Measurements from ENCODE around the gene GATAD2A. TPM values are rescaled to one million over a fixed set of nuclear protein-coding genes. Genes with fewer than 3 reads are reported as not detected.

GATAD2A gene
- total RNA-seq, 1 donor from 2014 or later, result 163 TPM

DNA sequence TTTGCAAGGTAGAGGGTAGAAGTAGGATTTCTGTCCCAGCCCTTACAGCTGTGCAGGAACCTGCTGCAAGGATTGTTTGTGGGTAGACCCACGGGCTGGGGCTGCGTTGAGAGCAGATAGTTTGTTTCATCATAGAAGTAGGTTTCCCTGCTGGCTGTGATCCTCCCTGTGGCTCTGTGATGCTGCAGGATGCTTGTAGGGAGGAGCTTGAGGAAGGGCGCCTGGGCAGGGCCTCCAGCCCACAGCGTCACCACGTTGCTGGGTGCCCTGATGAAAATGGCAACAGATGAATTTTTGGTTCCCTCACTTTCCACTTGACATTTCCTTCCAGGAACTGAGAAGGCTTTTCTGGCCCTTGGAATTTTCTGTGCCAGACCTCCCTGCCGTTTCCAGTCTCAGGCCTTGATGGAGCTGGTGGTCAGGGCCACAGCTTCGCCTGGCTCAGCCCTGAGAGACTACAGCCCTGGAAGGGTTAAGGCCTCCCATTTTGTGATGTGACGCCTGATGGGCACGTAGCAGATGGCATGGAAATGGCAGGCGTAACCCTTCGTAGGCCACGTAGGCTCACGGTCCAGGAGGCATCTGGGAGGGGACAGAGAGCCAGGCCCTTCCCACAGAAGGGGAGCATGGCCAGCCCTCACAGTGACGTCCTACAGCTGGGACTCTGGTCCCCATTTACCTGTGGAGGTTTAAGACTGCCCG, 42.2 kb downstream of the GATAD2A start:
- Histone ChIP-seq H3K4me3 (ENCODE audit: insufficient read depth, low read depth, low read length) (no peak overlapping the region), H3K79me2 (ENCODE audit: insufficient read depth, low read length) (peaks cover 99% of the 10 kb centered on the region), H2AFZ (ENCODE audit: low read depth, low read length) (no peak overlapping the region), H4K20me1 (ENCODE audit: insufficient read depth, low read length) (peaks cover 94% of the 10 kb centered on the region), H3K4me1 (ENCODE audit: insufficient read depth, low read length) (peaks cover 21% of the 10 kb centered on the region), H3K36me3 (ENCODE audit: insufficient read depth, low read length) (no peaks in the 10 kb centered on the region), H3K27ac (ENCODE audit: low read depth, low read length) (no peak overlapping the region), H3K9ac (ENCODE audit: low read length) (no peak overlapping the region), H3K4me2 (ENCODE audit: low read length) (no peak overlapping the region), H3K9me3 (ENCODE audit: insufficient read depth, low read depth, low read length) (no peaks in the 10 kb centered on the region), H3K27me3 (ENCODE audit: insufficient read depth, low read length) (no peaks in the 10 kb centered on the region)
- no peak for DNase-seq (ENCODE audit: low read depth)
- Mint-ChIP-seq H3K27ac (ENCODE audit: unreplicated experiment) (peak overlapping the region; percentile 66), H3K27me3 (ENCODE audit: low read depth, unreplicated experiment) (no peaks in the 10 kb centered on the region), H3K4me1 (ENCODE audit: low read depth, unreplicated experiment) (peaks cover 44% of the 10 kb centered on the region), H3K9me3 (ENCODE audit: unreplicated experiment) (no peaks in the 10 kb centered on the region), H3K36me3 (ENCODE audit: low read depth, unreplicated experiment) (peaks cover 14% of the 10 kb centered on the region), H3K4me3 (ENCODE audit: unreplicated experiment) (peak overlapping the region; percentile 45)
- TF ChIP-seq EZH2 (IDR thresholded peaks at IDR 0.05; ENCODE audit: insufficient read depth, low read length), result no peak
- TF ChIP-seq, protein P1, sequence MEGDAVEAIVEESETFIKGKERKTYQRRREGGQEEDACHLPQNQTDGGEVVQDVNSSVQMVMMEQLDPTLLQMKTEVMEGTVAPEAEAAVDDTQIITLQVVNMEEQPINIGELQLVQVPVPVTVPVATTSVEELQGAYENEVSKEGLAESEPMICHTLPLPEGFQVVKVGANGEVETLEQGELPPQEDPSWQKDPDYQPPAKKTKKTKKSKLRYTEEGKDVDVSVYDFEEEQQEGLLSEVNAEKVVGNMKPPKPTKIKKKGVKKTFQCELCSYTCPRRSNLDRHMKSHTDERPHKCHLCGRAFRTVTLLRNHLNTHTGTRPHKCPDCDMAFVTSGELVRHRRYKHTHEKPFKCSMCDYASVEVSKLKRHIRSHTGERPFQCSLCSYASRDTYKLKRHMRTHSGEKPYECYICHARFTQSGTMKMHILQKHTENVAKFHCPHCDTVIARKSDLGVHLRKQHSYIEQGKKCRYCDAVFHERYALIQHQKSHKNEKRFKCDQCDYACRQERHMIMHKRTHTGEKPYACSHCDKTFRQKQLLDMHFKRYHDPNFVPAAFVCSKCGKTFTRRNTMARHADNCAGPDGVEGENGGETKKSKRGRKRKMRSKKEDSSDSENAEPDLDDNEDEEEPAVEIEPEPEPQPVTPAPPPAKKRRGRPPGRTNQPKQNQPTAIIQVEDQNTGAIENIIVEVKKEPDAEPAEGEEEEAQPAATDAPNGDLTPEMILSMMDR (IDR thresholded peaks at IDR 0.05; ENCODE audit: insufficient read depth, low read depth, low read length), result no peak
- FAIRE-seq, result no peak

- Histone ChIP-seq H3K4me3 (ENCODE audit: insufficient read depth, low read depth, low read length) (no peak overlapping the region), H3K27me3 (ENCODE audit: insufficient read depth, low read length) (no peaks in the 10 kb centered on the region), H3K9ac (ENCODE audit: low read length) (no peak overlapping the region), H3K4me2 (ENCODE audit: low read length) (no peak overlapping the region), H3K27ac (ENCODE audit: low read depth, low read length) (no peak overlapping the region), H3K9me3 (ENCODE audit: insufficient read depth, low read depth, low read length) (no peaks in the 10 kb centered on the region), H4K20me1 (ENCODE audit: insufficient read depth, low read length) (peaks cover 94% of the 10 kb centered on the region), H3K79me2 (ENCODE audit: insufficient read depth, low read length) (peaks cover 99% of the 10 kb centered on the region), H2AFZ (ENCODE audit: low read depth, low read length) (no peak overlapping the region), H3K36me3 (ENCODE audit: insufficient read depth, low read length) (no peaks in the 10 kb centered on the region), H3K4me1 (ENCODE audit: insufficient read depth, low read length) (peaks cover 21% of the 10 kb centered on the region)
- Mint-ChIP-seq H3K27ac (ENCODE audit: unreplicated experiment) (peak overlapping the region; percentile 66), H3K4me3 (ENCODE audit: unreplicated experiment) (peak overlapping the region; percentile 34), H3K27me3 (ENCODE audit: low read depth, unreplicated experiment) (no peaks in the 10 kb centered on the region), H3K9me3 (ENCODE audit: unreplicated experiment) (no peaks in the 10 kb centered on the region), H3K36me3 (ENCODE audit: low read depth, unreplicated experiment) (peaks cover 12% of the 10 kb centered on the region), H3K4me1 (ENCODE audit: low read depth, unreplicated experiment) (peaks cover 49% of the 10 kb centered on the region)
- FAIRE-seq (no peak), DNase-seq (ENCODE audit: low read depth) (no peak)
- TF ChIP-seq EZH2 (IDR thresholded peaks at IDR 0.05; ENCODE audit: insufficient read depth, low read length), result no peak
- TF ChIP-seq, protein P1 (IDR thresholded peaks at IDR 0.05; ENCODE audit: insufficient read depth, low read depth, low read length), result no peak
These were observed 42.7 kb downstream of the GATAD2A start for GRCh38 chr19:19448238-19448544.

Measured in astrocyte (in vitro differentiated cells and primary cell).